SIG-M5 treated with dmso at 0.1 percent for 504 hours (cell line): ENCODE measurements around the gene TTF2.
"Not testable (repeated sequence)": the region's sequence is repeated elsewhere in the genome, so short reads cannot be mapped to it uniquely, and the experiment has no call there.

Experiments used
- DNase-seq: peaks from one replicate; lab custom pipeline; 2025; ENCODE audit not compliant: unreplicated experiment; lab: John Stamatoyannopoulos, UW

The TTF2 gene

GRCh38 chr1:117092594-117092993 lies 32.5 kb downstream of the TTF2 start:
- no peak for DNase-seq

GRCh38 chr1:117093091-117093534 lies 33.0 kb downstream of the TTF2 start:
- DNase-seq, result no peak

GRCh38 chr1:117093870-117094621 lies 33.9 kb downstream of the TTF2 start:
- DNase-seq, result peak; percentile 25

DNA sequence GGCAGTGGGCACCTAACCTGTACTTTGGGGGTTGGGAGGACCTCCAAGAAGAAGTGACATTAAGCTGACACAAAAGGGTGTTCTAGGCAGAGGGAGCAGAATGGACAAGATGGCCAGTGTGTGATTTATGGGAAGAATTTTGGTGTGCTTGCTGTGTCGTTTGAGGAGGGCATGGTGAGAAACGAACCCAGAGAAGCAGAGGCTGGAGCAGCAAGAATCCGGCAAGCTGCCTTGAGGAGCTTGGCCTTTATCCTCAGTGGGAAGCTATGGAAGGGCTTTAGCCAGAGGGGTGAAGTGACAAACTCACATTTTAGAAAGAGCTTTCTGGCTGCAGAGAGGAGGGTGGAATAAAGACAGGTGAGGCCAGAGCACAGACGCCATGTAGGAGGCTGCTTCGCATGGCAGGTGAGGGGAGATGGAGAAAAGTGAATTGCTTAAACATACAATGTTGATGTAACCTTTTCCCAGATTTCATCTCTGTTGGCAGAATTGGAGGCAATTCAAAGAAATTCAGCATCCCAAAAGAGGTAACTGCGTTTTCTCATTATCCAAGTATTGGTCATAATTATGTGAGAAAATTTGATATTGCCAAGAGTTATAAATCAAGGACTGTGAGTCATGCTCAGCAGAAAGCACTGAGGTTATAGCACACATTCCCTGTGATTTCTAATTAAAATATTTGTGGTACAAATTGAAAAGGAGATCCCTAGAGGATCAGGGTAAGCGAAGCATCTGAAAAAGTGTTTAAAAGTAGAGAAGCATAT lies 34.9 kb downstream of the TTF2 start:
- no peak for DNase-seq

DNA sequence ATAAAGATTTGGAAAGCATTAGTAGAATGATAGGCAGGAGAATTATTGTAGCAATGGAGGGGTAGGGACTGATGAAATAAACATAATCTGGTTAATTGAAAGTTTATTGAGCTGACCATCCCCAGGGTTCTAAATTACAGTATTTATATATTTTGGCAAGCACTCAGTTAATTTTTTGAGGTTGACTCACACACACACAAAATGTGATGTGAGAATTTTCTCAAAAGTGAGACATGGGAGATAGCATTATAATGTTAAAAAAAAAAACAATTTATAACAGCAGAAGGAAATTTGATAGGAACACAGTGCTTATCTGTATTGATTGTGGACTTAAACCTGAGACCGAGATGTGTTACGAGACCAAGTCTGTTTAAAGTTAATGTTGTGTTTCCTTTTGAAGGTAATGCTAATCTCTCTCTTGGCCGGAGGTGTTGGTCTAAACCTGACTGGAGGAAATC lies 36.9 kb downstream of the TTF2 start:
- DNase-seq, result no peak

DNA sequence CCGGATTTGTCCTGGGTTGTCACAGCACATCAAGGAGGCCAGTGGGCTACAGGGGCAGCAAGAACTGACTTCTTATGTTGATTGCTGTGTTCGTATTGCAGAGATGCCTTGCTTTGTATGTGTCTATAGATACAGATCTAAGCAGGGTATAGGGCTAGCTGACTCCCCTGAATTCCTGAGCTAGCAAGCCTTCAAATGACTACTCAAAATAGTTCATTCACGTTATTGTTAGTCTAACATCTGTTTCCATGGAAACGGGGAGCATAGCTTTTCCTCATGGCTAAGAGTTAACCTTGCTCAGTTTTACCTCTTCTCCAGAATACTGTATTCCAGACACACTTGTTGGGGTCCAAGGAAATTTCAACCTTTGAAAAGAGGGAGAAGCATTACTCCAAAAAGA lies 37.3 kb downstream of the TTF2 start:
- DNase-seq, result no peak

- DNase-seq, result no peak
These were observed 38.3 kb downstream of the TTF2 start for GRCh38 chr1:117098287-117098890.

GRCh38 chr1:117101334-117101733 lies 41.2 kb downstream of the TTF2 start:
- no peak for DNase-seq

DNA sequence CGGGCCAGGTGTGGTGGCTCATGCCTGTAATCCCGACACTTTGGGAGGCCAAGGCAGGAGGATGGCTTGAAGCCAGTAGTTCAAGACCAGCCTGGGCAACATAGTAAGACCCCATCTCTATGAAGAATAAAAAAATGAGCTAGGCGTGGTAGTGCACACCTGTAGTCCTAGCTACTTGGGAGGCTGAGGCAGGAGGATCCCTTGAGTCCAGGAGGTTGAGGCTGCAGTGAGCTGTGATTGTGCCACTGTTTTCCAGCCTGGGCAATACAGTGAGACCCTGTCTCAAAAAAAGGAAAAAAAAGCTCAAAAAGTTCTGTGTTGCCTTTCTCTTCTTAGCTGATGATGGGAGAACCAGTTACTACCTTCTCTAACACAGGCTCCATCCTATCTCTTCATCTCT lies 41.7 kb downstream of the TTF2 start:
- DNase-seq, result not testable (repeated sequence)

GRCh38 chr1:117104986-117105385 lies 44.9 kb downstream of the TTF2 start:
- no peak for DNase-seq

- no peak for DNase-seq
These were observed 45.6 kb downstream of the TTF2 start for GRCh38 chr1:117105722-117106121.

DNA sequence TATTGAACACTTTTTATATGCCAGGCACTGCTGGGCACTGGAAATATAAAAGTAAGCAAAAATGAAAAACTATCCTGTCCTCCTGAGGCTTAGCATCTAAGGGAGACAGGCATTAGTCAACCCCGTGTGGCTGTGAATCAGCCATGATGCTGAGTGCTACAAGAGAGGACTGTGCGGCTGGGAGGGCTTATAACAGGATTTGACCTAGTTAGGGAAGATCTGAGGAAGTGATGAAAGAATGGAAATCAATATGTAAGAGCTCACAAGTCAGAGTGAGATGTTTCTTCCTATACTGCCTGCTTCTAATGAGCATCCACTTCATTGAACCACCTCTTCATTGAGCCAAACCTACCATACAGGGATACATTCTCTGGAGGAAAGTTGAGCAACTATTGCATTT lies 46.4 kb downstream of the TTF2 start:
- no peak for DNase-seq

GRCh38 chr1:117107364-117107763 lies 47.2 kb downstream of the TTF2 start:
- DNase-seq, result no peak

- DNase-seq, result no peak
These were observed 50.6 kb downstream of the TTF2 start for GRCh38 chr1:117110774-117111173.

DNA sequence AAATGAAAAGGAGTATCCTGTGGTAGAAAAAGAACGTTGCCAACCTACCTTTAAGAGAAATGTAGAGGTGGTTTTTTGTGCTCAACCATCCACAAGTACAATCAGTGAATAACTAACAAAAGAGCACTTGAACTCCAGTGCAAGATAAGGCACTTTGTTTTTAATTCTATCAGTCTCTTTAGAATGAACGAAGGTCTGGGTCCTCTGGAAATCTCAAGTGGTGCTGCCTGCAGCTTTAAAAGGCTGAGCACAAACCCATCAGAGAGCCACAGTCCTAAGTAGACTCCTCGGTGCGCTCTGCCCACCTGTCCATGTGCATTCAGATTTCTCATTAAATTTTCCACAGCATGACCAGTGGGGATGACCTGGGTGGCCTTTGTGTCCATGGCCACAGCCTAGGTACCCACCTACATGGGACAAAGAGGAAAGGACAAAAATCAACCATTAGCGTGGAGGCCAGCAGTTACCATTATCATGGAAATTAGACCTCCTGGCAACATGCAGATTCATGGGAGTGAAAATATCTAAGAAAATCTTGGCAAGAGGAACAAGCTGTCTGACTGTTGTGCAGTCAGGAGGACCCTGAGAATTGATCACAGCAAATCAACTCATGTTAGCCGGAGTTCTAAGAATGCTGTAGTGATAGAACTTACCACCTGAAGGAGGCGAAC lies 52.1 kb downstream of the TTF2 start:
- no peak for DNase-seq

DNA sequence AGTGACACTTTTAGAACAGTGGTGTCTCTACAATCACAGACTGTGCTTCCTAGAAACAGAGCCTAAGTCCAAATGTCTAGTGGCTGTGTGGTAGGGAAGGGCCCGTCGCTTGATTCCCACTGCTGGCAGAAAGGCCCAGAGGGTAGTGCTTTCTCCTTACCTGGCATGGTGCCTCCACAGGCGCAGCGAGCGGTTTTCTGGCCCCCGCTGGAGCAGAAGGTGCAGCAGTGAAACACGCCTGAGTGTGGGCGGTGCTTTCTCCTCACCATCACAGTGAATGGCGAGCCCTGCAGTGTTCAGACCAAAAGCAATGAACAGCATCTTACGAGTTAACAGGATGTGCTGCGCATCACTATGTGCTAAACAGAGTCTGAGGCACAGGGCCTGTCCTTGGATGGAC lies 53.1 kb downstream of the TTF2 start:
- no peak for DNase-seq

DNA sequence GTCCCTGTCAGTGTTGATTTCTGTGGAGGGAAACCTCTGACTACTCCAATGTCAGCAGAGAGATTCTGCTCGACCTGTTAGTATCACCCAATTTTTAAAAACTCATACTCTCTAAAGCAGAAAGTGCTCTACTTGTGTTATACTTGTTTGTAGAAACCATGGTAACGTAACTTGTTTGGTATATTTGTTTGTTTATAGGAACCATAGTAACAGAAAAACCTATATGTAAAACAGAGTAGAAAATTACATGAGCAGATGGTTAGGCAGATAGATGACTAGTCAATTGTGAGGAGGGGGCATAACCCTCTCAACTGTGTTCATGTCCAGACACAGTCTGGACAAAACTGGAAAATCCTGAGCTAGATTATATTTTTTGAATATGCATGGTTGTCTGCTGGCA lies 54.8 kb downstream of the TTF2 start:
- no peak for DNase-seq

- DNase-seq, result no peak
These were observed 56.1 kb downstream of the TTF2 start for GRCh38 chr1:117116090-117116783.

DNA sequence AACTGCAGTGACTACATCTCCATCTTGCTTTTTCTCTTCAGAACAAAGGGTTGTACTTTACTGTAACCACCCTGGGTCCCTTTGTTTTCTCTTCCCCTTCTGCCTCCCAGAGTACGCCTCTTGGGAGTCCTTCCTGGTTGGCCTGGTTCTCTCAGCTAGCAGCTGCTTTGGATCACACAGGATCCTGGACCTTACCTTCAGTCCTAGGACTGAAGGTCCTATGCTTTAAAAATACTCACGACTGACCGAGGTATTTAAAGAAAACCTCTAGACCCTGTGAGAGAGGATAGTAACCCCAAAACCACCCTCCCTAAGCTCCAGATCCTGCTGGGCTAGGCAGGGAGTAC lies 56.6 kb downstream of the TTF2 start:
- no peak for DNase-seq

DNA sequence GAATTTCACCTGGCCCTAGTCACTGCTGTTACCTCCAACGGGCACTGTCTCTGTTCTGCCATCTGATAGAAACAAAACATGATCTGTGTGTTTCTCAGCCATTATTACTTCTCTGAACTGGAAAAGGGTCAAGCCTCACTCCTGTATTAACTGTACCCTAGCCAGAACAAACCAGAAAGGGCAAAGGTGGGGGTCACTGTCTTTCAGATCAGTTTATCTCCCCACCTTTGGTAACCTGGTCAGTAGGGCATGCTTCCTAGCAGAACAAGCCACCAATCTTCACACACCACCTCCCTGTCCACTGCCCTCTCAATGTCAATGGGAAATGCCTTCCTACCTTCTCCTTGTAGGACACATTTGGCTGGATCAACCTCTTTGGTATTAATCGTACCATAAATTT lies 57.6 kb downstream of the TTF2 start:
- no peak for DNase-seq

DNA sequence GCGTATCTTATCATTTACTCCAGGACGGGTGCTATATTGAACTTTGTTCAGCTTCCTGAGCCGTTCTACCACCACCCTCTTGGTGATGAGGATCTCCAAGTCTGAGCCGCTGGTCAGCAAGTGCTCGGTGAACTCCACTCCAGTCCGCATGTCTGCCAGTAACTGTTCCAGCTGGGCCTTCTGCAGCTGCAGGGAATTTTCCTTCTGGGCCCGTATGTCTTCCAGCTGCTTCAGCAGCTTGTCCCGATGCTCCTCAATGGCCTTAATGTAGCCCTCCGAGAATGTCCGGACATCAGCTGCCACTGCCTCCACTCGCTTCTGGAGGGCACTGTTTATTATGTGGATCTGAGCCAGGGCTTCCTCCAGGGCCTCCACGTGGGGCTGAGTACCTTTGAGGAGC lies 58.0 kb downstream of the TTF2 start:
- DNase-seq, result no peak
